CD14-positive monocyte (primary cell): ENCODE data around the gene CLIC1. TPM values are rescaled to one million over a fixed set of nuclear protein-coding genes. Genes with fewer than 3 reads are reported as not detected.

Source experiments
- DNase-seq, 3 donors: peaks; one replicate each; pipeline ENCODE4 v3.0.0-alpha.2; 2011 to 2022
- H2AFZ ChIP-seq: 2 replicates; pipeline ENCODE4 v1.6.0; 2012; ENCODE audit warnings: mild to moderate bottlenecking, low read depth, low read length, inconsistent platforms; ENCODE audit not compliant: insufficient read depth, poor library complexity, severe bottlenecking
- H3K27ac ChIP-seq, 2 donors: 1 replicate in 1 of 2; 2 replicates in 1 of 2; pipeline ENCODE4 v1.5.1; 2012 to 2013; ENCODE audit warnings: low read length in 2 of 2, control low read depth in 1 of 2, inconsistent platforms in 1 of 2, low read depth in 1 of 2, mild to moderate bottlenecking in 1 of 2
- H3K27me3 ChIP-seq, 2 donors: one replicate each; pipeline versions ENCODE4 v1.6.0 to v1.6.1; 2011 to 2013; ENCODE audit warnings: low read length in 2 of 2; ENCODE audit not compliant: control insufficient read depth in 2 of 2, insufficient read depth in 2 of 2
- H3K36me3 ChIP-seq, 2 donors: replicated peaks in 1 of 2; 1 replicate in 1 of 2; 2 replicates in 1 of 2; pipeline versions ENCODE4 v1.5.1 to v1.6.1; 2012 to 2013; ENCODE audit warnings: low read length in 2 of 2, control low read depth in 1 of 2, inconsistent platforms in 1 of 2, mild to moderate bottlenecking in 1 of 2; ENCODE audit not compliant: insufficient read depth in 2 of 2, control insufficient read depth in 1 of 2
- H3K4me1 ChIP-seq, 2 donors: 1 replicate in 1 of 2; 2 replicates in 1 of 2; pipeline versions ENCODE4 v1.5.1 to v1.6.1; 2012 to 2013; ENCODE audit warnings: low read length in 2 of 2, control low read depth in 1 of 2, inconsistent platforms in 1 of 2, mild to moderate bottlenecking in 1 of 2, moderate library complexity in 1 of 2; ENCODE audit not compliant: insufficient read depth in 2 of 2, control insufficient read depth in 1 of 2
- H3K4me2 ChIP-seq: replicated peaks from 2 replicates; pipeline ENCODE3; 2012; ENCODE audit warnings: low read length, moderate library complexity, mild to moderate bottlenecking; ENCODE audit not compliant: poor library complexity, severe bottlenecking; ENCODE audit errors: extremely low read depth
- H3K4me3 ChIP-seq, 3 experiments: fragments of 200-600 bp in 1 of 3; sonication (generic) in 1 of 3; replicated peaks in 1 of 3; 1 replicate in 2 of 3; 2 replicates in 1 of 3; pipeline ENCODE4 v1.5.1; 2011 to 2013; ENCODE audit warnings: low read length in 3 of 3, mild to moderate bottlenecking in 3 of 3, control low read depth in 2 of 3, low read depth in 2 of 3, inconsistent platforms in 1 of 3, moderate library complexity in 1 of 3
- H3K79me2 ChIP-seq: 2 replicates; pipeline ENCODE4 v1.6.0; 2012; ENCODE audit warnings: mild to moderate bottlenecking, control low read depth, inconsistent platforms, low read length, moderate library complexity; ENCODE audit not compliant: insufficient read depth
- H3K9ac ChIP-seq: 2 replicates; pipeline ENCODE4 v1.6.0; 2017; ENCODE audit warnings: low read length, mild to moderate bottlenecking; ENCODE audit not compliant: insufficient read depth, poor library complexity, severe bottlenecking
- H3K9me3 ChIP-seq, 2 donors: replicated peaks in 1 of 2; 1 replicate in 1 of 2; 2 replicates in 1 of 2; pipeline versions ENCODE4 v1.5.1 to v1.6.1; 2012 to 2013; ENCODE audit warnings: low read length in 2 of 2, control low read depth in 1 of 2; ENCODE audit not compliant: control insufficient read depth in 1 of 2, insufficient read depth in 1 of 2
- H4K20me1 ChIP-seq: 2 replicates; pipeline ENCODE4 v1.6.0; 2012; ENCODE audit warnings: mild to moderate bottlenecking, low read length, control low read depth, moderate library complexity; ENCODE audit not compliant: insufficient read depth
- H3K27ac Mint-ChIP-seq, 7 donors: one replicate each; pipeline ENCODE4 v1.8.0; 2020; ENCODE audit warnings: mild to moderate bottlenecking in 7 of 7, mixed read lengths in 7 of 7, moderate library complexity in 6 of 7, inconsistent platforms in 2 of 7
- H3K27me3 Mint-ChIP-seq, 3 donors: one replicate each; pipeline ENCODE4 v1.8.0; 2021 to 2022; ENCODE audit warnings: low read depth in 3 of 3, mild to moderate bottlenecking in 3 of 3, mixed read lengths in 3 of 3, moderate library complexity in 3 of 3, inconsistent platforms in 1 of 3
- H3K36me3 Mint-ChIP-seq, 2 donors: one replicate each; pipeline ENCODE4 v1.8.0; 2020; ENCODE audit warnings: mixed read lengths in 2 of 2, inconsistent platforms in 1 of 2, mild to moderate bottlenecking in 1 of 2
- H3K4me1 Mint-ChIP-seq: one replicate; pipeline ENCODE4 v1.8.0; 2020; ENCODE audit warnings: mild to moderate bottlenecking, mixed read lengths
- H3K4me3 Mint-ChIP-seq, 2 donors: one replicate each; pipeline ENCODE4 v1.8.0; 2020; ENCODE audit warnings: mild to moderate bottlenecking in 2 of 2, mixed read lengths in 2 of 2, moderate library complexity in 1 of 2
- H3K9me3 Mint-ChIP-seq, 7 donors: one replicate each; pipeline ENCODE4 v1.8.0; 2020 to 2022; ENCODE audit warnings: mixed read lengths in 7 of 7, mild to moderate bottlenecking in 6 of 7, moderate library complexity in 6 of 7, inconsistent platforms in 2 of 7
- WGBS: methylation state at CpG from one replicate; pipeline ENCODE4 v1.1.5; 2013; ENCODE audit warnings: missing lambda C conversion rate; ENCODE audit not compliant: insufficient coverage; 5-methylcytosine and 5-hydroxymethylcytosine counted together
- intact Hi-C, 2 donors: fragments of 100-400 bp; cut with micrococcal nuclease; formaldehyde crosslinking; loops; one replicate each; pipeline versions ENCODE4 v1.15.0 to v1.15.1; 2023
- polyA plus RNA-seq, 3 donors: library from polyadenylated mRNA; depleted of rRNA in 1 of 3; unstranded in 2 of 3; stranded (reverse) in 1 of 3; fragments of 300-500 nt in 2 of 3; fragments of >200 nt in 1 of 3; fragmentation: Illumina TruSeq in 2 of 3; gene quantifications; 1 replicate in 2 of 3; 2 replicates in 1 of 3; pipeline ENCODE4 v1.2.3, GENCODE V29; 2012 to 2021
- TF ChIP-seq, protein P1 (sequence below): fragments of 200-600 bp; IDR thresholded peaks from one replicate; pipeline ENCODE4 v1.8.0; 2022; ENCODE audit warnings: antibody characterized with exemption, mild to moderate bottlenecking

Gene CLIC1
- polyA plus RNA-seq, 3 donors, result 676 to 1,304 (median 1,196) TPM

GRCh38 chr6:31776989-31777666 is 40.8 kb upstream of the CLIC1 start, which contains the start of gene VWA7:
VWA7 (minus strand) TSS chr6:31777328; CDS start chr6:31776779, 549 bp downstream.
- peaks cover 33 to 47% of the 10 kb centered on the region in 2 donors for H3K36me3 Mint-ChIP-seq
- WGBS, result 5% methylated on average over 3 of the region's 15 CpGs
- H3K4me1 Mint-ChIP-seq, result peaks cover 15% of the 10 kb centered on the region
- no peaks in the 10 kb centered on the region for H3K9me3 Mint-ChIP-seq
- TF ChIP-seq, protein P1, sequence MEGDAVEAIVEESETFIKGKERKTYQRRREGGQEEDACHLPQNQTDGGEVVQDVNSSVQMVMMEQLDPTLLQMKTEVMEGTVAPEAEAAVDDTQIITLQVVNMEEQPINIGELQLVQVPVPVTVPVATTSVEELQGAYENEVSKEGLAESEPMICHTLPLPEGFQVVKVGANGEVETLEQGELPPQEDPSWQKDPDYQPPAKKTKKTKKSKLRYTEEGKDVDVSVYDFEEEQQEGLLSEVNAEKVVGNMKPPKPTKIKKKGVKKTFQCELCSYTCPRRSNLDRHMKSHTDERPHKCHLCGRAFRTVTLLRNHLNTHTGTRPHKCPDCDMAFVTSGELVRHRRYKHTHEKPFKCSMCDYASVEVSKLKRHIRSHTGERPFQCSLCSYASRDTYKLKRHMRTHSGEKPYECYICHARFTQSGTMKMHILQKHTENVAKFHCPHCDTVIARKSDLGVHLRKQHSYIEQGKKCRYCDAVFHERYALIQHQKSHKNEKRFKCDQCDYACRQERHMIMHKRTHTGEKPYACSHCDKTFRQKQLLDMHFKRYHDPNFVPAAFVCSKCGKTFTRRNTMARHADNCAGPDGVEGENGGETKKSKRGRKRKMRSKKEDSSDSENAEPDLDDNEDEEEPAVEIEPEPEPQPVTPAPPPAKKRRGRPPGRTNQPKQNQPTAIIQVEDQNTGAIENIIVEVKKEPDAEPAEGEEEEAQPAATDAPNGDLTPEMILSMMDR, result peak; percentile 9
- H3K27ac ChIP-seq, result peak within 1 kb of the TSS; percentile 10 to 41
- no peaks in the 10 kb centered on the region for H3K79me2 ChIP-seq
- DNase-seq, result peak; percentile 60 to 79 (median 65)
- peak within 1 kb of the TSS; percentile 46 for H3K9ac ChIP-seq
- no peaks in the 10 kb centered on the region for H3K9me3 ChIP-seq
- peaks cover 0 to 3% (median 2%) of the 10 kb centered on the region in 3 donors for H3K27me3 Mint-ChIP-seq
- H3K4me3 Mint-ChIP-seq, result peak within 1 kb of the TSS; percentile 27 to 70
- peaks cover 41 to 43% of the 10 kb centered on the region in 2 donors for H3K36me3 ChIP-seq
- H3K4me3 ChIP-seq, result peak within 1 kb of the TSS in 1 of 3 experiments; percentile 31
- peak within 1 kb of the TSS; percentile 57 for H3K4me2 ChIP-seq
- peaks cover 13 to 15% of the 10 kb centered on the region in 2 donors for H3K4me1 ChIP-seq
- H3K27me3 ChIP-seq, result no peaks in the 10 kb centered on the region
- H2AFZ ChIP-seq, result peak within 1 kb of the TSS; percentile 56
- H4K20me1 ChIP-seq, result no peaks in the 10 kb centered on the region
- H3K27ac Mint-ChIP-seq, result peak within 1 kb of the TSS in 6 of 7 donors; percentile 19 to 81 (median 71)
- intact Hi-C loops, result no loop called here

GRCh38 chr6:31776485-31776988 is 40.2 kb upstream of the CLIC1 start:
- Histone ChIP-seq H3K4me3 (peak overlapping the region in 1 of 3 experiments; percentile 31), H3K9me3 (no peaks in the 10 kb centered on the region), H4K20me1 (no peaks in the 10 kb centered on the region), H3K9ac (peak overlapping the region; percentile 46), H3K36me3 (peaks cover 36 to 37% of the 10 kb centered on the region in 2 donors), H3K27me3 (no peaks in the 10 kb centered on the region), H3K4me1 (peaks cover 13 to 15% of the 10 kb centered on the region in 2 donors), H2AFZ (peak overlapping the region; percentile 56), H3K79me2 (no peaks in the 10 kb centered on the region), H3K27ac (peak overlapping the region in 1 of 2 donors; percentile 41), H3K4me2 (peak overlapping the region; percentile 57)
- Mint-ChIP-seq H3K9me3 (no peaks in the 10 kb centered on the region), H3K4me1 (peaks cover 15% of the 10 kb centered on the region), H3K36me3 (peaks cover 33 to 42% of the 10 kb centered on the region in 2 donors), H3K4me3 (peak overlapping the region; percentile 27 to 70), H3K27ac (peak overlapping the region in 4 of 7 donors; percentile 19 to 81 (median 50)), H3K27me3 (peaks cover 0 to 3% (median 2%) of the 10 kb centered on the region in 3 donors)
- intact Hi-C loops, result no loop called here
- no peak for DNase-seq
- TF ChIP-seq, protein P1, result no peak
- 21% methylated on average over 11 of the region's 14 CpGs for WGBS
